GM19455 (cell line): ENCODE measurements around the gene LOX.

Source experiments
- ATAC-seq: cut with Tn5 transposase; IDR thresholded peaks from one replicate; pipeline ENCODE4 v1.9.1; 2021; ENCODE audit not compliant: unreplicated experiment

LOX gene

DNA sequence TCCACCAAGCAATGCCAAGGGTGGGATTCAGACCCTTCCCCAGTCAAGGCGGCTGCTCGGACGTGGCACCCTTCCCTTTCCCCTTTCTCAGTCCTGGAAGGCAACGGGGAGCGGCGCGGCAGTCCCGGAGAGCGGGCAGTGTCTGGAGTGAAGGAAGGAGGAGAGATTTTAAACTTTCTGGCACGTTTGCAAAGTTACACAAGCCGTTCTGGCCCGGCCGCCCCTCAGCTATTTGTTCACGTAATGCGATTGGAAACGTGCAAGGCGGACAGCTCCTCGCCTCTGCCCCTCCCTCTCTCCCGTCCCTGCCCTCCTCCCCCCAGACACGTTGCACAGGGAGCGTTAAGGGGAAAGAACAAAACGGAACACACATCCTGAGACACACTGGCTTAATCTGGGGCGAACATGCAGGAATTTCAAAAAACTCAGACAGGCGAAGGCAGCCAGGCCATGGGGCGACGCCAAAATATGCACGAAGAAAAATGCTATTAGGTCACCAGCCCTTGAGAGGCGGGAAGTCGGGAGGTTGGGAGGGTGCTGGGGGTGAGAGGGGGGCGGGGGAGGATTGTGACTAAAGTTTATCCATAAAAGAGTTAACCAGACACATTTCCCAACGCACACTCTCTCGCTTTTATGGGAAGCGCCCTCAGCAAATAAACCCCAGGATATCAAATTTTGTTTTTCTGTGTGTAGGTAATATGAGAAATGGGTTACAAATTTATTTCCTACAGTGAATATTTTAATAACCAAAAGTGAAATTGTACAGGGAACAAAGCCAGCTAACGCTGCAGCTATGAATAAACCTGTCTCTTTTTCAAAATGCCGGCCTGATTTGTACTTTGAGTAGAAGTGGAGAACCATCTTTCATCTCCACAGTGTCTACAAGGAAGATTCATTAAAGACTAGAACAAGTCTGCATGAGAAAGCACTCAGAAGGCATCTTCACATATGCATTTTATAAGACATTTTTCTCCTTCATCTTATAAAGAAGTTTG, at the start of gene LOX:
Gene LOX, minus strand, starts transcription at position 144 of the 995 bp plus-strand sequence. CDS start 274 bp downstream, outside the sequence.
- ATAC-seq: no peak

GRCh38 chr5:122126756-122127321, 48.8 kb upstream of the LOX start:
- ATAC-seq: no peak

- ATAC-seq: no peak
These were observed 48.2 kb upstream of the LOX start for GRCh38 chr5:122126177-122126755.

GRCh38 chr5:122124766-122125165, 46.7 kb upstream of the LOX start:
- ATAC-seq: no peak

DNA sequence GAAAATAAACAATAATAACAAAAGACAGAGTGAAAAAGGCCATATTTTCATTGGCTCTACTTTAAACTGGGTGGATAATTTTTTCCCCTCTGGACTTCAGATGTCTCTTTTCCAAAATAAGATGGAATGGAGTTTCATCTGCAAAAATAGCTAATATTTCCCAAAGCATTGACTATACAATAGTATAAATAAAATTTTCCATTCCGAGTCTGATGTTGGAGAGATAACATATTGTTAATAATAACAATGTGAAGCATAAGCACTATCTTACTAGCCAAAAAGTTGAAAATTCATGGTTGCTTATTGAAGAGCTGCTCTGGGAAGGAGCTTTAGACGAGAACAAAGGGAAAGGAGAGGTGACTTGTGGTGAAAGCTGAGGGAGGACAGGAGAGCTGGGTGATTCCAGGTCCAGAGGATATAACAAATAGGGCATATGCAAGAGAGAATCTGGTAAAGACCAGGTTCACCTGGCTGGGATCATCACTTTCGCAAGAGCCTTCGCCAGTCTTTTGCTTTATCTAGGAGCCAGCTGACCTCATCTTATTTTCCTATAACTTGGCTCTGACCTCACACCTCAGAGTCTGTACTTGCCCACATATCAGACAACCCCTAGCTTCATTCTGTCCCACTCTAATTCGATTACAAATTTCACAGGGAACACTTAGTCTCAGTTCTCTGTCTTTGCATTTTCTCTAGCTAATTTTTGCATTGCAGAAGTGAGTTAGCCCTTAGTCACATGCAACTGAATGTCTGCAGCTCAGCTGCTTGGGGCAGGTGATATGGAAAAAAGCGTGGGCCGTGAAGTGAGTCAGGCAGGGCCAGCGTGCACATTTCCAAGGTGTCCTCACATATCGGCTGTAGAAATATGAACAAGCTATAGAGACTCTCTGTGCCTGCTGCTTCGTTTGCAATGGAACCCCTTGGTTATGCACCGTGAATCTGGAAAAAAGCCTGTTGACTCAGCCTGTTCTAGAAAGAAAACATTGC, 43.7 kb upstream of the LOX start:
- no peak for ATAC-seq

DNA sequence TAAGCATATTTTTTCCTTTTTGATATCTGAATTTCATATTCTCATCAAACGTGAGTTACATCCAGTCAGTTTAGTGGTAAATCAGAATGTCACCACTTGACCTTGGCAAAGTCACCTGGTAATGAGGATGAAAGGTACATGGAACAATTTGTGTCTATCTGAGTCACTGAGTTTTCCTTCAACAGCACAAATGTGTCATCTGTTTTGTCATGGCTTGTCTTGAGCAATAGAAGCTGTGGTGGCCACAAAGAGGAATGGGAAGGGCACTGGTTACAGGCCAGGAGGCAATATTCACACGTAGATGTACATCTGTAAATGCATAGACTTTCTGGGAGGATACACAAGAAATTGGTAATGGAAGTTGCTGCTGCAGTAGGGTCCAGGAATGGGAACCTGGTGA, 42.9 kb upstream of the LOX start:
- no peak for ATAC-seq

DNA sequence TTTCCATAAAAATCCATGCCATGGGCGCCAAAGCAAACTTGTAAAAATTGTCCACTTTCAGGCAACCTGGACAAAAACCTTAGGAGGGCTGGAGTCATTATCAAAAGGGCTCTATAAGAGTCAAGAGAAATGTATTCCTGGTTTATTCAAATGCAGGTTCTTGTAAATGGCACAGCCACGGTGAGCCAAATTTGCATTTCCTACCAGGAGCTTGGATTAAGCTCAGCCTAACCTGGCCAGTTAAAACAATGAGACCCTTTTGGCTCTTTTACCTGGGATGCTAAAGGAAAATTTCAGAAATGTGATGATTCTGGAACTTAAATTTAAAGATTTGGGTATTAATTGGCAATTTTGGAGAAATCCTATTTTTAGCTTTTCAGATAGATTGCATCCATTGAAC, 42.4 kb upstream of the LOX start:
- ATAC-seq: no peak

- no peak for ATAC-seq
These were observed 41.1 kb upstream of the LOX start for GRCh38 chr5:122119205-122119604.

GRCh38 chr5:122118356-122118948, 40.4 kb upstream of the LOX start:
- ATAC-seq: no peak

- ATAC-seq: no peak
These were observed 36.4 kb upstream of the LOX start for GRCh38 chr5:122114501-122114900.

GRCh38 chr5:122112733-122113558, 34.9 kb upstream of the LOX start:
- ATAC-seq: no peak

GRCh38 chr5:122112063-122112462, 34.0 kb upstream of the LOX start:
- no peak for ATAC-seq

- ATAC-seq: no peak
These were observed 33.4 kb upstream of the LOX start for GRCh38 chr5:122111460-122111859.

DNA sequence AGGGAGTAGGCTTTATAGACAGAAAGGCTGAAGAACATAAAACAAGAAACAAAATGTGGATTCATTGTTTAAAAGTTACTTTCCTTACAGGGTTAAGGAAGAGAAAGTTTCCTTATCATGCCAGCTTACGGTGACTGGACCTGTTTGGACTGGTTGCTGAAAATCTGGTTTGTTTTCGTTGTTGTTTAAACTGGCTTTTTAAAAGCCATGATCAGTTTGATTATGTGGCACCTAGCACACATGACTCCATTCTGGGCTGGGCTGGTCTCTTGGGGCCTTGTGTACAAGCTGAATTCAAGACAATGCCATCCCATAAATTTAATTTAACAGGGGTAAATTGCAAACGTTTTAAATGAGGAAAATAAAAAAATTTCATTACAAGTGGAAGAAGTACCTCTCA, 32.9 kb upstream of the LOX start:
- no peak for ATAC-seq

DNA sequence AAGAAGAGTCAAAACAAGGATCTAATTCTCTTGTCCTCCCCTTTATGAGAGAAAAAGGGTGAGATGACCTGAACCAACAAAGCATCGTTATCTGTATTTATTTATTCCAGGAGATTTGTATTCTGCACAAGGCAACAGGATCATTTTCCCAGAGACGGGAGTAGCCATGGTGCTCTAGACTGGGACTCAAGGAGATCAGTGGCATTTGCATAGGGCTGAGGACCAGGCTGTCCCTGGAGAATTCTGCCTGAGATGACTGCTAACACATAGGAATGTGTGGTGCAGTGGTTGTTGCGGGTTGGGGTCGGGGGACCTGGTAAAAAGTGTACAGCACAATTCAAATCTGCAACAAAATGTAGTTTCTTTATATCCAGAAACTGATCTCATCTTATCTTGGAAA, 29.0 kb upstream of the LOX start:
- ATAC-seq: no peak

DNA sequence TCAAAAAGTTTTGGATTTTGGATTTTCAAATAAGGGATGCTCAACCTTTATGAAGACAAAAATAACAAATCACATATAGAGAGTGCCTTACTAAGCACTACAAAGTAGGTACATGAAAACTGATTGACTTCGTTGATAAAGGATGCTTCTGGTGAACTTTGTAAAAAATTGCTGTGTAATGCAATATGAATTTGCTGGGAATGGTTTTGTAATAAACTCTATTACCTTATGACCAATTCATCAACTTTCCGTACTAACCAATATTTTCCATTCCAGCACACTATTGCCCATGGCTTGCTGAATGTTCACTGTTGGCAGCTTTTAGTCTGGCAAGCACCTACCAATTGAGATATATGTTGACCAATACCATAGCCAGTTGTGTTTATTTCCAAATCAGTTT, 27.9 kb upstream of the LOX start:
- no peak for ATAC-seq

GRCh38 chr5:122102825-122103224, 24.8 kb upstream of the LOX start:
- no peak for ATAC-seq

DNA sequence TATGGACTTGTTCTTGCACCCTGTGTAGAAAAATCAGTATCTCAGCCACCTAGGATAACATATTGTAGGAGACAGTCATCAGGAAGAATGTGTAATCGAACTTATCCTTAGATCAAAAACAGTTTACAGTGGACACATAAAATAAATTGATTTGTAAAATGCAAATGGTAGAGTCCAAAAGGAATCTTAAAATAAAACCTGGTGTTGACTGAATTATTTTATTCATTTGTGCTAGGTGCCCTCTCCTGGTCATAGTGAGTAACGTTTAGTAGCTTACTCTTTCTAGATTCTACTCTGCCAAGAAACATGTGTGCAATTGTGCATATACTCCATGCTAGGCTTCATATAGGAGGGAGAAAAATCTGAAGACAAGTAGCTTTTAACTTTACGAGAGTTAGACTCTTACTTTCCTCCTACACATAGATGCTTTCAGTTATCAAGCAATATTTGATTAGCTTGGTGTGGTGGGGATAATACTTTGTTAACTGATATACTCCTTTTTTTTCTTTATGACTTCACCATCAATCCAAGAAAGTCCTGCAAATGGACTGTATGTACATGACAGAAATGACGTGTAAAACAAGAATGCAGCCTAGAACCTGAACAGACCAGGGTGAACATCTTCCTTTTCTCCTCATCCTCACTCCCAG, 23.7 kb upstream of the LOX start:
- no peak for ATAC-seq
